ENCODE results near the gene PLD1. TPM values are rescaled to one million over a fixed set of nuclear protein-coding genes. Genes with fewer than 3 reads are reported as not detected.

PLD1 gene
- total and polyA plus RNA-seq, 10 of the 15 experiments (the other 5 are each of a cell fraction or from before 2014, with no cell fraction given), result 2.9 to 108 (median 3.6) TPM

DNA sequence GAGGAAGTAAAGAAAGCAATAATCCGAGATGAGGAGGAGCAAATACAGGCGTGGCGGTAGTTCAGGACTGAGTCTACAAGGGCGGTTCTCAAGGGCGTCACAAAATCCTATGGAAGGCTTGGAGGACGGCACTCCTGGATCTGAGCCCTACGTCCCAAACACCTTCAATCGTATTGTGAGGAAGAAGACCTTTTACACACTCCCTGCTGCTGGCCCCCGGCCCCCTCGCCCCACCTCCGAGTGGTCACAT, 747 bp downstream of the PLD1 start (continued):
- no peak for TF ChIP-seq STAT1 (conservative IDR thresholded peaks at IDR 0.05)
- 0 out of 4 replicates have a peak, but pooled peaks of 1 of the 2 experiments have one; percentile 79 for TF ChIP-seq IKZF2 (IDR thresholded peaks at IDR 0.05)
- TF ChIP-seq TCF12 (IDR thresholded peaks at IDR 0.05; ENCODE audit: low read depth, low read length), result 0 out of 2 replicates have a peak, but pooled peaks have one; percentile 8
- TF ChIP-seq SPI1 (IDR thresholded peaks at IDR 0.05; ENCODE audit: borderline replicate concordance, insufficient read depth, low read depth, low read length), result peak; percentile 22; the same call in 1 of the 2 replicates
- no peak for TF ChIP-seq PAX8 (IDR thresholded peaks at IDR 0.05)
- TF ChIP-seq ATF7 (IDR thresholded peaks at IDR 0.05; ENCODE audit: low read depth), result peak; percentile 60; the same call in 1 of the 2 replicates
- TF ChIP-seq, protein P1, sequence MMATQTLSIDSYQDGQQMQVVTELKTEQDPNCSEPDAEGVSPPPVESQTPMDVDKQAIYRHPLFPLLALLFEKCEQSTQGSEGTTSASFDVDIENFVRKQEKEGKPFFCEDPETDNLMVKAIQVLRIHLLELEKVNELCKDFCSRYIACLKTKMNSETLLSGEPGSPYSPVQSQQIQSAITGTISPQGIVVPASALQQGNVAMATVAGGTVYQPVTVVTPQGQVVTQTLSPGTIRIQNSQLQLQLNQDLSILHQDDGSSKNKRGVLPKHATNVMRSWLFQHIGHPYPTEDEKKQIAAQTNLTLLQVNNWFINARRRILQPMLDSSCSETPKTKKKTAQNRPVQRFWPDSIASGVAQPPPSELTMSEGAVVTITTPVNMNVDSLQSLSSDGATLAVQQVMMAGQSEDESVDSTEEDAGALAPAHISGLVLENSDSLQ (IDR thresholded peaks at IDR 0.05), result no peak
- TF ChIP-seq PML (IDR thresholded peaks at IDR 0.05; ENCODE audit: low read length), result no peak
- TF ChIP-seq IRF4 (IDR thresholded peaks at IDR 0.05; ENCODE audit: low read depth, low read length), result no peak

DNA sequence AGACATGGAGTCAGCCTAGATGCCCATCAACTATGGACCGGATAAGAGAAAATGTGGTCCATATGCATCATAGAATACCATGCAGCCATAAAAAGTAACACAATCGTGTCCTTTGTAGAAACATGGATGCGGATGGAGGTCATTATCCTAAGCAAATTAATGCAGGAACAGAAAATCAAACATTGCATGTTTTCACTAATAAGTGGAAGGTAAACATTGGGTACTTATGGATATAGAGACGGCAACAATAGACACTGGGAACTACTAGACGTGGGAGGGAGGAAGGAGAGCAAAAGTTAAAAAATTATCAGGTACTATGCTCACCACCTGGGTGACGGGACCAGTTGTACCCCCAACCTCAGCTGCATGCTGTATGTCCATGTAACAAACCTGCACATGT, 2.5 kb downstream of the PLD1 start:
- Histone ChIP-seq H3K27ac (ENCODE audit: control insufficient read depth, insufficient read depth) (no peak overlapping the region), H3K9me3 (replicated peaks; ENCODE audit: control insufficient read depth, insufficient read depth, low read length) (no peaks in the 10 kb centered on the region), H3K4me2 (ENCODE audit: control insufficient read depth, insufficient read depth) (no peak overlapping the region), H3K36me3 (ENCODE audit: control insufficient read depth in 2 of 2, insufficient read depth in 2 of 2, low read length in 1 of 2) (no peaks in the 10 kb centered on the region), H3K9ac (ENCODE audit: control insufficient read depth, insufficient read depth, low read length) (no peak overlapping the region), H3K4me1 (ENCODE audit: control insufficient read depth, insufficient read depth, low read length) (no peaks in the 10 kb centered on the region), H2AFZ (ENCODE audit: control insufficient read depth, low read depth, low read length) (no peak overlapping the region), H3K79me2 (ENCODE audit: control insufficient read depth, insufficient read depth, low read length) (peaks cover 9% of the 10 kb centered on the region), H4K20me1 (ENCODE audit: control insufficient read depth, insufficient read depth) (no peaks in the 10 kb centered on the region), H3K27me3 (replicated peaks in 1 of 2; ENCODE audit: control insufficient read depth in 2 of 2, insufficient read depth in 2 of 2, low read length in 1 of 2) (no peaks in the 10 kb centered on the region), H3K4me3 (no peak overlapping the region)
- CTCF ChIA-PET, result interaction anchor here (6.9 kb wide), 1 partner anchor 21 kb away, joined by 76 read pairs; no protein-coding TSS in a partner anchor
- RAD21 ChIA-PET (ENCODE audit: unreplicated experiment), result interaction anchor here (1.1 to 8.5 kb wide), 5 partner anchors 12 to 408 kb away, joined by 3 to 117 read pairs (median 26); no protein-coding TSS in a partner anchor
- POLR2A ChIA-PET, result interaction anchor here (0.7 to 7.2 kb wide), 5 partner anchors 12 to 367 kb away, joined by 3 to 53 read pairs (median 20); no protein-coding TSS in a partner anchor
- DNase-seq (ENCODE audit: low read depth, low spot score) (no peak), FAIRE-seq (no peak), ATAC-seq (no peak)
- BruUV-seq (replicated peaks), result no TSS peak
- intact Hi-C loops (cut with micrococcal nuclease; ENCODE audit: unreplicated experiment), result loop anchor here (5.0 to 10.0 kb wide), 3 partner anchors 343 to 1451 kb away; partner anchors contain the start of genes SKIL and TNIK
- 74% methylated on average over 6 of the region's 6 CpGs for WGBS (ENCODE audit: insufficient coverage, insufficient replicate concordance, low lambda C conversion rate, missing lambda C conversion rate)
- TF ChIP-seq IRF4 (IDR thresholded peaks at IDR 0.05; ENCODE audit: low read depth, low read length) (no peak), TARDBP (IDR thresholded peaks at IDR 0.05; ENCODE audit: borderline replicate concordance) (no peak), IKZF1 (conservative IDR thresholded peaks at IDR 0.05) (0 out of 2 replicates have a peak, but pooled peaks have one; percentile 13), CHD1 (IDR thresholded peaks at IDR 0.05; ENCODE audit: low read depth, low read length) (no peak)
- in situ Hi-C loops (cut with MboI), result no loop called here
- SMC1A ChIA-PET (ENCODE audit: uncharacterized antibody, unreplicated experiment), result interaction anchor here (1.8 to 7.3 kb wide), 5 partner anchors 10 to 36 kb away, joined by 12 to 151 read pairs (median 21); no protein-coding TSS in a partner anchor

All from GM12878 (cell line).